ENCODE measurements around the gene SLC48A1. TPM values are rescaled to one million over a fixed set of nuclear protein-coding genes. Genes with fewer than 3 reads are reported as not detected.

Gene SLC48A1
- total RNA-seq, 1 donor from 2014 or later: 11.5 TPM

DNA sequence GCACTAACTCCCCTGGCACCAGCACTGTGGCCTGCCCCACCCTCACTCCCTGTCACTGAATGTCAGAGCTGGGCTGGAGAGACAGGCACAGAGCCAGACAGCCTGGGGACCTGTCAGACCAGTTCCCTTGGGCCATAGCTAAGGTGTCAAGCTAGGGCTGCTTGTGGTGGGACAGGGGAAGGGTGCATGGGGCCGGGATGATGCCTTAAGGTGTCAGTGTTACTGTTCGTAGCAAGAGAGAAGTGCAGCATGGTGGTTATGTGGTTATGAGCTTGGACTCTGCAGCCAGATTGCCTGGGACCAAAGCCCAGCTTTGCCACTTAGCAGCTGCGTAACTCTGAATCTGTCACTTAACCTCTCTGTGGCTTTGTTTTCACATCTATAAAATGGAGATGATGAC is 18.2 kb upstream of the SLC48A1 start:
- H3K4me1 Mint-ChIP-seq (ENCODE audit: low read depth): peaks cover 30% of the 10 kb centered on the region
- H3K36me3 Mint-ChIP-seq (ENCODE audit: low read depth): no peaks in the 10 kb centered on the region
- H3K27me3 Mint-ChIP-seq (ENCODE audit: low read depth): peaks cover 2% of the 10 kb centered on the region

DNA sequence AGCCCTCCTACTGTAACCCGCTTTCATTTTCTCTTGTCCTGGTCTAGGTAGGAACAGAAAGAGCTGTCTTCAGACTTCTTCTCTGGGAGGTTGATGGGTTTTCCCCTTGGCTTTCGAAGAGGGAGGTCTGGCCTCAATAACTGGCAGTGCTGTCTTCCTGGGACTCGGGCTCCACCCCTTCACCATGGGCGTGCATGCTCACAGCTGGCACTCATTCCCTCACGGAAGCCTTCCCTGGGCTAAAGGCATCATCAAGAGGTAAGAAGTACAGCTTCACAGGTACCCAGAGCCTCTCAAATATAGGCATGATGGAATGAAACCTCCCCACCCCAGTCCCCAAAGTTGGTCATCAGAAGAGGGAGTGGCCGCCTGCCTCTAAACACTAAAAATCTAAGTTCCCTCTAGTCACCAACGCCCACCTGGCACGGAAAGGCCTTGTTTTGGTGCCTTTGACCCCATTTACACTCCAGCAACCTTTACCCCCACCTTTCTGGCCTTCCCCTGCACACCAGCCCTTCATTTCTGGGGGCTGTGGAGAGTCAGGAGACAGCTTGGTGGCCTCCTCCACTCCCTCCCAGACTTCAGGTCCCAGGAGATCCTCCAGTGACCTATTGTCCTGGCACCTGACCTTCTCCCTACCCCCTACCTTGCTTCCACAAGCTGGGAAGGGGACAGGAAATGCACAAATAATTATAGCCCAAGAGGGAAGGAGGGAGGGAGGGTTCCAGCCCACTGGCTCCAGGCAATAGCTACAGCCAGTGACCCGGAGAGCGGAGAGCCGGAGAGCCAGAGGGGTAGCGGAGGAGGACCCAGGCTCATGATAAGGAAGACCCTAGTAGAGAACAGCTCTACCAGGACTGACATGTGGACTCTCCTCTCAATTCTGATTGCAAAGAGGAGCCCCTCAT is 17.1 kb upstream of the SLC48A1 start:
- Mint-ChIP-seq H3K27me3 (ENCODE audit: low read depth) (no peaks in the 10 kb centered on the region), H3K27ac (ENCODE audit: unreplicated experiment) (no peak overlapping the region), H3K9me3 (ENCODE audit: low read depth) (no peaks in the 10 kb centered on the region), H3K36me3 (ENCODE audit: low read depth) (no peaks in the 10 kb centered on the region), H3K4me3 (ENCODE audit: unreplicated experiment) (no peak overlapping the region), H3K4me1 (ENCODE audit: low read depth) (peaks cover 30% of the 10 kb centered on the region)
- DNase-seq (ENCODE audit: low spot score): no peak
- TF ChIP-seq, protein P1, sequence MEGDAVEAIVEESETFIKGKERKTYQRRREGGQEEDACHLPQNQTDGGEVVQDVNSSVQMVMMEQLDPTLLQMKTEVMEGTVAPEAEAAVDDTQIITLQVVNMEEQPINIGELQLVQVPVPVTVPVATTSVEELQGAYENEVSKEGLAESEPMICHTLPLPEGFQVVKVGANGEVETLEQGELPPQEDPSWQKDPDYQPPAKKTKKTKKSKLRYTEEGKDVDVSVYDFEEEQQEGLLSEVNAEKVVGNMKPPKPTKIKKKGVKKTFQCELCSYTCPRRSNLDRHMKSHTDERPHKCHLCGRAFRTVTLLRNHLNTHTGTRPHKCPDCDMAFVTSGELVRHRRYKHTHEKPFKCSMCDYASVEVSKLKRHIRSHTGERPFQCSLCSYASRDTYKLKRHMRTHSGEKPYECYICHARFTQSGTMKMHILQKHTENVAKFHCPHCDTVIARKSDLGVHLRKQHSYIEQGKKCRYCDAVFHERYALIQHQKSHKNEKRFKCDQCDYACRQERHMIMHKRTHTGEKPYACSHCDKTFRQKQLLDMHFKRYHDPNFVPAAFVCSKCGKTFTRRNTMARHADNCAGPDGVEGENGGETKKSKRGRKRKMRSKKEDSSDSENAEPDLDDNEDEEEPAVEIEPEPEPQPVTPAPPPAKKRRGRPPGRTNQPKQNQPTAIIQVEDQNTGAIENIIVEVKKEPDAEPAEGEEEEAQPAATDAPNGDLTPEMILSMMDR (IDR thresholded peaks at IDR 0.05): no peak

More for the DNA sequence above, 18.2 kb upstream of the SLC48A1 start:
- Mint-ChIP-seq H3K27ac (ENCODE audit: unreplicated experiment) (no peak overlapping the region), H3K9me3 (ENCODE audit: low read depth) (no peaks in the 10 kb centered on the region), H3K4me3 (ENCODE audit: unreplicated experiment) (no peak overlapping the region)
- no peak for DNase-seq (ENCODE audit: low spot score)
- TF ChIP-seq, protein P1 (IDR thresholded peaks at IDR 0.05): no peak

DNA sequence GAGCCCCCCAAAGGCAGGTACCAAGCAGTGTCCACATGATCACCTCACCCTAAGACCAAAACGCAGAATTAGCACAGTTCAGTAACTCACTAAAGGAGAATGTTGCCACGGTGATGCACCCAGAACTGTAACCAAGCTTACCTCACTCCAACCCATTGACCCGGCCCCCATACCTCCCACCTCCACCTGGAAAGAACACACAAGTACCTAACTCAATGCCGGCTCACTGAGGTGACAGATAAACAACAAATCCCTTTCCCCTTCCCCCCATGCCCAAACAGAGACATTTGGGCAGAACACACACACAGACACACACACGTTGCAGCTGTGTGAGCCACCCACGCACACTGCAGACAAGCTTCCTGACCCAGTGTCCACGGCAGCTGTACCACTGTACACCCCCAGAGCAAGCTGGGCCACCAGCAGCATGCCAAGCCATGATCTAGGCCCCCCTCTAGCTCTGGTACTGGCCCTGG is 15.6 kb upstream of the SLC48A1 start:
- no peak for DNase-seq (ENCODE audit: low spot score)
- Mint-ChIP-seq H3K9me3 (ENCODE audit: low read depth) (no peaks in the 10 kb centered on the region), H3K27me3 (ENCODE audit: low read depth) (no peaks in the 10 kb centered on the region), H3K4me3 (ENCODE audit: unreplicated experiment) (no peak overlapping the region), H3K4me1 (ENCODE audit: low read depth) (peaks cover 30% of the 10 kb centered on the region), H3K27ac (ENCODE audit: unreplicated experiment) (no peak overlapping the region), H3K36me3 (ENCODE audit: low read depth) (no peaks in the 10 kb centered on the region)
- TF ChIP-seq, protein P1 (IDR thresholded peaks at IDR 0.05): no peak

DNA sequence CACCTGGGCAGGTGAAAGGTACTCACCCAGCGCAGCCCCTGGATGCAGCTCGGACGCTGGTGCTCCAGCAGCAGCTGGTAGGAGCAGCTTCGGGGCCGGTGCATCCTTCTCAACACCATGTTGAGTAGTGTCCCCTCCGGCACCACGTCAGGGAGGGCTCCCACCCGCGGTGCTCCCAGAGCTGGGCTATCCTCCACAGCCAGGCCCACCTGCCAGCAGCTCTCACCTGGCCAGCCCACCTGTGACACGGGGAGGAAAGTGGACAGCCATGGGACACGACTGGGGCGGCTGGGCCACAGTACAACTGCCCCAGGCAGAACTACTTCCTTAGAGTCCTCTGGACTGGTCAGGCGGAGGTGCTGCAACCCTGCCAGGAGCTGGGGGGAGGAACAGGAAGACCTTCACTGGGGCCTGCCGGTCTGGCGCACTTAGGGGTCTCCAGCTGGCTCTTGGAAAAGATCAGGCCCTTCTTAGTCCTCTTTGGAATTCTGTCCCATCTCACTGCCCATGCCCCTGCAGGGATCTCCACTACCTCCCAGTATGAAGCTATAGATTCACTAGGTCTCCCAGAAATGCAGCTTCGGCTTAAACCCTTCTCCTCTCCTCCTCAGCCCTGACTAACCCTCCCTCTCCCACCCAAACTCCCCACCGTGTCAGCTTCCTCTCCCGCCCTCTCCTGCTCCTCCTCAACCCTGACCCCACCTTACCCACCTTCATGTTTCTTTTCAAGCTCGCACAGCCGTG is 15.0 kb upstream of the SLC48A1 start:
- H3K4me3 Mint-ChIP-seq (ENCODE audit: unreplicated experiment): peak overlapping the region; percentile 74

DNA sequence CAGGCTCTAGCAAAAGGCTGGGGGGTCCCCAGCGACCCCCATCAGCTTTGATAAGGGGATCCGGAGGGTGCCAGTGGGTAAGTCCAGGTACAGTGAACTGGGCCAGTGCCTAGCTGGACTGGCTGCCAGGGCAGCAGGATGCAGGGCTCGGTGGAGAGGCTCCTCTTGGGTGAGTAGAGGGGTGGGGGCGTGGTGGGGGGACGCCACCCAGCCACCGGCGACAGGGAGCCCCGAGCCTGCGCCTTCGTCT is 14.5 kb upstream of the SLC48A1 start:
- no peaks in the 10 kb centered on the region for H3K9me3 Mint-ChIP-seq (ENCODE audit: low read depth)
- no peaks in the 10 kb centered on the region for H3K27me3 Mint-ChIP-seq (ENCODE audit: low read depth)
- H3K4me1 Mint-ChIP-seq (ENCODE audit: low read depth): peaks cover 20% of the 10 kb centered on the region
- no peak for DNase-seq (ENCODE audit: low spot score)
- TF ChIP-seq, protein P1 (IDR thresholded peaks at IDR 0.05): no peak
- H3K27ac Mint-ChIP-seq (ENCODE audit: unreplicated experiment): no peak overlapping the region
- H3K4me3 Mint-ChIP-seq (ENCODE audit: unreplicated experiment): peak overlapping the region; percentile 74
- no peaks in the 10 kb centered on the region for H3K36me3 Mint-ChIP-seq (ENCODE audit: low read depth)

More for the DNA sequence above, 15.0 kb upstream of the SLC48A1 start:
- DNase-seq (ENCODE audit: low spot score): no peak
- H3K4me1 Mint-ChIP-seq (ENCODE audit: low read depth): peaks cover 23% of the 10 kb centered on the region
- no peaks in the 10 kb centered on the region for H3K9me3 Mint-ChIP-seq (ENCODE audit: low read depth)
- no peaks in the 10 kb centered on the region for H3K27me3 Mint-ChIP-seq (ENCODE audit: low read depth)
- TF ChIP-seq, protein P1 (IDR thresholded peaks at IDR 0.05): no peak
- H3K27ac Mint-ChIP-seq (ENCODE audit: unreplicated experiment): no peak overlapping the region
- no peaks in the 10 kb centered on the region for H3K36me3 Mint-ChIP-seq (ENCODE audit: low read depth)
